Progenitor cell of endocrine pancreas (in vitro differentiated cells): ENCODE measurements around the gene NETO1. TPM values are rescaled to one million over a fixed set of nuclear protein-coding genes. Genes with fewer than 3 reads are reported as not detected.
A peak's percentile ranks its signal among the peaks of the same experiment; 100 is the strongest.

Experiments used
- DNase-seq: peaks from one replicate; pipeline ENCODE4 v3.0.0; 2021; ENCODE audit warnings: low spot score; ENCODE audit not compliant: unreplicated experiment
- H3K27ac Mint-ChIP-seq: 2 replicates; pipeline ENCODE4 v1.8.0; 2021; ENCODE audit warnings: mild to moderate bottlenecking, moderate library complexity, mixed read lengths
- H3K27me3 Mint-ChIP-seq: 2 replicates; pipeline ENCODE4 v1.8.0; 2021; ENCODE audit warnings: mixed read lengths
- H3K36me3 Mint-ChIP-seq: 2 replicates; pipeline ENCODE4 v1.8.0; 2022; ENCODE audit warnings: mixed read lengths; ENCODE audit not compliant: insufficient read depth
- H3K4me1 Mint-ChIP-seq: 2 replicates; pipeline ENCODE4 v1.8.0; 2021; ENCODE audit warnings: low read depth, mixed read lengths
- H3K4me3 Mint-ChIP-seq: 2 replicates; pipeline ENCODE4 v1.8.0; 2021; ENCODE audit warnings: low read depth, mild to moderate bottlenecking, moderate library complexity, mixed read lengths
- H3K9me3 Mint-ChIP-seq: 2 replicates; pipeline ENCODE4 v1.8.0; 2021; ENCODE audit warnings: low read depth, mixed read lengths
- total RNA-seq: library from RNA; stranded (reverse); gene quantifications from 2 replicates; pipeline ENCODE4 v1.2.1, GENCODE V29; 2021
- TF ChIP-seq, protein P1 (sequence below): fragments of 200-600 bp; sonication (generic); IDR thresholded peaks from one replicate; pipeline ENCODE4 v1.5.0; 2021; ENCODE audit warnings: antibody characterized with exemption, mild to moderate bottlenecking; ENCODE audit not compliant: unreplicated experiment

NETO1 gene
- total RNA-seq, 1 donor from 2014 or later: 52.4 TPM

DNA sequence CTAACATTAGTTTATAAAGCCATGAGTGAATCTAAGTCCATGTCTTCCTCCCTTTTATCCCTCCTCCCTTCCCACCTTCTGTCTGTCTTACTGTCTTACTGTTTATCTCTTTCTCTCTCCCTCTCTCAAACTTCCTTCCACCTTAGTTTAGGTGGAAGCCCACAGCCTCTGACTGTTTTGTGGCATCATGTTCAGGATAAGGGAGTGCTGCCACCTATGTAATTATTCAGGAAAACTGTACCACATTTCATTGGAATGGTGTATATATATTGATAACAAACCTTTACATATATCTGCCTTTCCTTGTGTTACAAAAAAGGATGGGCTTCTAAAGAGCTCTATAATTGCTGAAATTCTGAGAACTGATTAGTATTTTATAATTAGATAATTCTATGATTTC is 48.7 kb downstream of the NETO1 start:
- Mint-ChIP-seq H3K36me3 (peaks cover 16% of the 10 kb centered on the region), H3K27ac (no peak overlapping the region), H3K9me3 (no peaks in the 10 kb centered on the region), H3K4me1 (no peaks in the 10 kb centered on the region), H3K4me3 (no peak overlapping the region), H3K27me3 (no peaks in the 10 kb centered on the region)
- TF ChIP-seq, protein P1, sequence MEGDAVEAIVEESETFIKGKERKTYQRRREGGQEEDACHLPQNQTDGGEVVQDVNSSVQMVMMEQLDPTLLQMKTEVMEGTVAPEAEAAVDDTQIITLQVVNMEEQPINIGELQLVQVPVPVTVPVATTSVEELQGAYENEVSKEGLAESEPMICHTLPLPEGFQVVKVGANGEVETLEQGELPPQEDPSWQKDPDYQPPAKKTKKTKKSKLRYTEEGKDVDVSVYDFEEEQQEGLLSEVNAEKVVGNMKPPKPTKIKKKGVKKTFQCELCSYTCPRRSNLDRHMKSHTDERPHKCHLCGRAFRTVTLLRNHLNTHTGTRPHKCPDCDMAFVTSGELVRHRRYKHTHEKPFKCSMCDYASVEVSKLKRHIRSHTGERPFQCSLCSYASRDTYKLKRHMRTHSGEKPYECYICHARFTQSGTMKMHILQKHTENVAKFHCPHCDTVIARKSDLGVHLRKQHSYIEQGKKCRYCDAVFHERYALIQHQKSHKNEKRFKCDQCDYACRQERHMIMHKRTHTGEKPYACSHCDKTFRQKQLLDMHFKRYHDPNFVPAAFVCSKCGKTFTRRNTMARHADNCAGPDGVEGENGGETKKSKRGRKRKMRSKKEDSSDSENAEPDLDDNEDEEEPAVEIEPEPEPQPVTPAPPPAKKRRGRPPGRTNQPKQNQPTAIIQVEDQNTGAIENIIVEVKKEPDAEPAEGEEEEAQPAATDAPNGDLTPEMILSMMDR: no peak
- DNase-seq: no peak

DNA sequence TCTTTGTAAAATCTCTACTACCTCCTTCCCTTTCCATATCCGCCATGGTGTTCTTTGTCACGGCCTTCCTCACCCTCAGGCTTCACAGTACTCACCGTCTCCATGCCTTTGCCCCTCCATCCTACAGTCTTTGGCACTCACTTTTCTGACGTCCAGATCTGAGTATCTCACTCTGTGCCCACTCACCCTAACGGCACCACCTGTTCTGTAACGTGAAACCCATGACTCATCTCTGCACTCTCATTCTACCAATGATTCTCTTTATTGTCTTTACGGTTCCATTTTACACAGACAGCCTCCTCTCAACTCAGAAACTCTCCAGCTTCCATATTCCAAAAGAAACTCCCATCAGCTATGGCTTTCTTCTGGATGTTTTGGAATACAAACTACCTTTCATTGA is 56.7 kb downstream of the NETO1 start:
- no peaks in the 10 kb centered on the region for H3K4me1 Mint-ChIP-seq
- H3K27ac Mint-ChIP-seq: peak overlapping the region; percentile 5
- TF ChIP-seq, protein P1: no peak
- H3K4me3 Mint-ChIP-seq: no peak overlapping the region
- H3K27me3 Mint-ChIP-seq: no peaks in the 10 kb centered on the region
- H3K9me3 Mint-ChIP-seq: no peaks in the 10 kb centered on the region
- H3K36me3 Mint-ChIP-seq: peaks cover 8% of the 10 kb centered on the region
- DNase-seq: no peak

DNA sequence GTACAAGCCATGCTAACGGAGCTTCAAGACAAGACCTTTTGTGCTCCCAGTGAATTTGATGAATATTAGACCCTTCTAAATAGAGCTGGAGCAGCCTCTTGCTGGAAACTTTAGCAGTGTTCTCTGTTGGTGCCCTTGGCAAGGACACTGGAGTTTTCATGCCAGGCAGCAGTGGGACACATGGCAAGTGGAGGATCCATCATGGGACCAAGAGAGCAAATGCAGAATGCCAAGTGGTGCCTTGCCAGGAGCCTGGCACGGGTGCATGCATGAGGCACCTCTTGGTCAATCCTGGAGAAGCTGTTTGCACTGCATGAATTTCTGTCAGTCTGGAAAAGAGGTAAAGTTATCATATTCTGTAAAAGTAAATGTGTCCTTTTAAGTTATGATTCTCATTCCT is 59.1 kb downstream of the NETO1 start:
- H3K4me3 Mint-ChIP-seq: no peak overlapping the region
- H3K4me1 Mint-ChIP-seq: no peaks in the 10 kb centered on the region
- no peak overlapping the region for H3K27ac Mint-ChIP-seq
- DNase-seq: no peak
- TF ChIP-seq, protein P1: no peak
- no peaks in the 10 kb centered on the region for H3K9me3 Mint-ChIP-seq
- no peaks in the 10 kb centered on the region for H3K27me3 Mint-ChIP-seq
- peaks cover 8% of the 10 kb centered on the region for H3K36me3 Mint-ChIP-seq

DNA sequence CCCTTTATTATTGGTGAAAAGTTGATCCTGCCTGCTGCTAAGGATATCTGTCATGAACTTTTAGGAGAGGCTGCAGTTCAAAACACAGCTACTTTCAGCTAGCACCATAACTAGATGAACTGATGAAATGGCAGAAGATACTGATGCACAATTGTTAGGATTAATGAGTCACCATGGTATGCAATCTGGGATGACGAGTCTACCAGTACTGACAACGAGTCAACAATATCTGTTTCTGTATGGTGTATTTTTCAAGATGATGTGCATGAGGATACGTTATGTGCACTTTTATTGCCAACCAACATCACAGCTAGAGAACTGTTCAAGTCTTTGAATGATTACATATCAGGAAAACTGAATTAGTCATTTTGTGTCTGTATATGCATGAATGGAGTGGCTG is 68.7 kb downstream of the NETO1 start:
- H3K27ac Mint-ChIP-seq: no peak overlapping the region
- TF ChIP-seq, protein P1: no peak
- H3K9me3 Mint-ChIP-seq: peaks cover 8% of the 10 kb centered on the region

DNA sequence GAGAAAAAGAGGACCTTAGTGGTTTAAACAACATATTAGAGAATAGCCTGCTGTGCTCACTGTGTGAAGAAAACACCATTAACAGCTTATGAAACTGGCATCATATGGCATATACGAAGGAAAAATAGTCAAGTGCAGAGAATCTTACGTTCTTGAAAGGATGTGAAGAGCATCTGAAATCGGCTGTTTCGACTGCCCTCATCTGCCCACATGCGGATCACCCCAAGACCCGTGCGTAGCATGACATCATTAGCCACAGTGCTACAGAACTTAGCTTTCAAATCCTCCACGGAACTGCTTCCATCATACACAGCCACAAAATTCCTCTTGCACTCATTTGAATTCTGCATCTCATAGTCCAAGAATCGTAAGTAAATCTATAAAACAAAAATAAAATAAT is 84.3 kb downstream of the NETO1 start:
- no peak overlapping the region for H3K4me3 Mint-ChIP-seq
- DNase-seq: no peak
- no peaks in the 10 kb centered on the region for H3K4me1 Mint-ChIP-seq
- no peaks in the 10 kb centered on the region for H3K9me3 Mint-ChIP-seq
- TF ChIP-seq, protein P1: no peak
- H3K27me3 Mint-ChIP-seq: no peaks in the 10 kb centered on the region
- H3K27ac Mint-ChIP-seq: no peak overlapping the region
- peaks cover 30% of the 10 kb centered on the region for H3K36me3 Mint-ChIP-seq

More for the DNA sequence above, 68.7 kb downstream of the NETO1 start:
- Mint-ChIP-seq H3K27me3 (no peaks in the 10 kb centered on the region), H3K4me3 (no peak overlapping the region), H3K4me1 (peaks cover 6% of the 10 kb centered on the region), H3K36me3 (peaks cover 18% of the 10 kb centered on the region)
- DNase-seq: no peak
